DMS53 (cell line): ENCODE data around the gene CAMTA1.
A peak's percentile ranks its signal among the peaks of the same experiment; 100 is the strongest.
"Not testable (repeated sequence)": the region's sequence is repeated elsewhere in the genome, so short reads cannot be mapped to it uniquely, and the experiment has no call there.

ENCODE experiments used
- DNase-seq: peaks from one replicate; lab custom pipeline; 2025; lab: John Stamatoyannopoulos, UW

The CAMTA1 gene

GRCh38 chr1:7702365-7702764, 917.1 kb downstream of the CAMTA1 start:
- DNase-seq, result peak; percentile 51

GRCh38 chr1:7703321-7704213, 918.3 kb downstream of the CAMTA1 start:
- DNase-seq, result peak; percentile 72

DNA sequence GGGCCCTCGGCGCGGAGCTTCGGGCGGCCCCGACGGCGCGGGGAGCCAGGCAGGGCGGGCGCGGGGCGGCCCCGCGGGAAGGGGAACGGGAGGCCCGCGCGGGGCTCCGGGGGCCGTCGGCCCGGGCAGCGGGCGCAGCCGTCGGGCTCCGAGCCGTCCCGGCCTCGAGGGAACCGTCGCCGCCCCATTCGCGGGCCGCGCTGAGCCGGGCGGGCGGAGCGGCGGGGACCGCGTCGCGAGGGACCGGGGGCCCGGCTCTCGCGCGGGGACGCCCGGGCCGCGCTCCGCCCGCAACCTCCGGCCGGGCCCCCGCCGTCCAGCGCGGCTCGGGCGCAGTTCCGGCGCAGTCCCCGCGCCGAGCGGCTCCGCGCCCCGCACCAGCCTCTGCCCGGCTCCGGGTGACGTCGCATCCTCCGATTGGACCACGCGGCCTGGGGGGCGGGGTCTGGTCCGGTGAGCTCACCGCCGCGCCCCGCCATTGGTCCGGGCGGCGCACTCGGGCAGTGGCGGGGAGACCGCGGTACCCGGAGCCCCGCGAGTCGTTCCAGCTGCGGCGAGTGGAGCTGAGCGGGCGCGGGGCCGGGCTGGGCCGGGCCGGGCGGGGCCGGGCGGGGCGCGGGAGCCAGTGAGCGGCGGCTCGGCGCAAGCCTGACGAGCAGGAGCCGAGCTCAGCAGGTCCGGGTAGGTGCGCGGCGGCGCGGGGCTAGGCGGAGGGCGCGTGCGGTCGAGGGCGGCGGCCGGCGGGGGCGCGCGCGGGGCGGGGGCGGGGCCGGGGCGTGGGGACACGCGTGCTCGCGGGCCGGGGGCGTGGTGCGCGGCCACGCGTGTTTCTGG, 919.2 kb downstream of the CAMTA1 start:
- peak; percentile 98 for DNase-seq

DNA sequence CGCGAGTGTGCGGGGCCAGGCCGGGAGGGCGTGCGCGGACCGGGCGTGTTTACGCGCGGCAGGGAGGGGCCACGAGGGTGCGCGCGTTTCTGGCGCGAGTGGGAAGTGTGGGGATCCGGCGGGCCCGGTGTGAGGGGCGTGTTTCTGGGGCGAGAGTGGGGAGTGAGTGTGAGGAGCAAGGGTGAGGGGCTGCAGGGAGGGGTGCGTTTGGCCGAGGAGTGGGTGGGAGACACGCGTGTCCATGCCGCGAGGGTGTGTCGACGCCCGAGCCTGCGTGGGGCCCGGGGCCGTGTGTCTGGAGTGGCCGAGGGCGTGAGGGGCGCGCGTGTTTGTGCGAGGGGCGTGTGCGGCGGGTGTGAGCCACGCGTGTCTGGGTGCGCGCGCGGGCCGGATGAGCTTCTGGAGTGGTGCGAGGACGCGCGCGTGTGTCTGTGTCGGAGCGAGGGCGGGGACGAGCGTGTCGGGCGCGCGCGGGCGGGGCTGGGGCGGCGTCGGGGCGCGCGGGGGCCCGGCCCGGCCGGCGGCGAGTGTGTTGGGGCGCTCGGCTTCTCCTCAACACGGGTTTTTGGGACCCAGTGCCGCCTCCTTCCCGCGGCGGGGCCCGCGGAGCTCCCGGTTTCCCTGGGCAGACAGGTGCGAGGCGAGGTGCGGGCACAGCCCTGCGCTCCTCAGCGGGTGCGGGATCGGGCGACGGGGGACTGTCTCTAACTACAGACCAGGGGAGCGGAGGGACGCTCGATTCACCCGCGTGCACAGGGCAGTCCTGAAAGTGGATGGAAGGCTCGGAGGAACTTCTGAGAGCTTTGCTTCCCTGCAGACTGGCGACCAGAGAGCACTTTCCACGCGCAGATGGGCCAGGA, 920.0 kb downstream of the CAMTA1 start:
- peak; percentile 77 for DNase-seq

GRCh38 chr1:7705908-7706216, 920.6 kb downstream of the CAMTA1 start:
- DNase-seq, result no peak

DNA sequence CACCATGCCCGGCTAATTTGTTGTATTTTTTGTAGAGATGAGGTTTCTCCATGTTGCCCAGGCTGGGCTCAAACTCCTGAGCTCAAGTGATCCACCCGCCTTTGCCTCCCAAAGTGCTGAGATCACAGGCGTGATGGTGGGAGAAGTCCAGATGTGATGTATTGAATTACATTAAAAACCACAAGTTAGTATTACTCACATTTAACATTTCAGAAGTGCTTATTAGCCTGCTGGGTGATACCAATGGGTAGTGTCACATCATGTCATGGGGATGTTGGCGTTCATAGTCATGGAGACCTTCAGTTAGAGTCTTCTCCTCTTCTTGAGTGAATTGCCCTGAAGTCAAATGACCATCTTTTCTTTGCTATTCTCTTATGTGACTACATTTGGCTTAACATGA, 922.3 kb downstream of the CAMTA1 start:
- no peak for DNase-seq

GRCh38 chr1:7708065-7708464, 922.8 kb downstream of the CAMTA1 start:
- not testable (repeated sequence) for DNase-seq

GRCh38 chr1:7710859-7711258, 925.6 kb downstream of the CAMTA1 start:
- DNase-seq, result no peak

DNA sequence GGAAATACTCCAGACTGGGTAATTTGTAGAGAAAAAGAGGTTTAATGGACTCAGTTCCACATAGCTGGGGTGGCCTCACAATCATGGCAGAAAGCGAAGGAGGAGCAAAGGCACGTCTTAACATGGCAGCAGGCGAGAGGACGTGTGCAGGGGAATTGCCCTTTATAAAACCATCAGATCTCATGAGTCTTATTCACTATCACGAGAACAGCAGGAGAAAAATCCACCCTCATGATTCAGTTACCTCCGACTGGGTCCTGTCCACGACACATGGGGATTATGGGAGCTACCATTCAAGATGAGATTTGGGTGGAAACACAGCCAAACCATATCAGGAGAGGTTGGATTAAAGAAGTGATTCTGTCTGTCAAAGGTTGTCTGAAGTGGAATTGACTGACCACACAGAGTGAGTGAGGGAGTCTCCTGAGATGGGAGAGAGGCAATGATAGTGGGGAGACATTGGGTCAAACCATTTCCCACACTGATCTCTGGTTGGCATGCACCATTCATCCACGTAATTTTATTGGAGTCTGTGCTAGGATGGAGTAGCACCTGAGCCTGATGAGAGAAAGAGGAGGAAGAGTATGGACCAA, 927.6 kb downstream of the CAMTA1 start:
- no peak for DNase-seq

DNA sequence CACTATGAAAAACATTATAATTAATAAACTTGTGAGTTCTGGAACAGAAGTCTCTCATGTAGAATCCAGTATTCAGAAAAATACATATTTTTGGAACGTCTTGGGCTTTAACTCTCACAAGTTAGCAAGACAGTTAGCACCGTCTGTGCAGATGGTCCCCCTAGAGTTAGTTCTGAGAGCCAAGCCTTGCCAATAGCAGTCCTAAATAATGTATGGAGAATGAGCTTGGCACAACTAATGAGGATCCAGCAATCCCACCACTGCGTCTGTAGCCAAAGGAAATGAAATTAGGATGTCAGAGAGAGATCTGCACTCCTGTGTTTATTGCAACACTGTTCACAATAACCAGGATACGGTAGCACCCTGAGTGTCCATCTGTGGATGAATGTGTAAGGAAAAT, 931.3 kb downstream of the CAMTA1 start:
- DNase-seq, result no peak

- DNase-seq, result peak; percentile 80
These were observed 932.6 kb downstream of the CAMTA1 start for GRCh38 chr1:7717748-7718368.

GRCh38 chr1:7719468-7720094, 934.3 kb downstream of the CAMTA1 start:
- DNase-seq, result no peak

GRCh38 chr1:7721940-7722669, 936.9 kb downstream of the CAMTA1 start:
- DNase-seq, result no peak

DNA sequence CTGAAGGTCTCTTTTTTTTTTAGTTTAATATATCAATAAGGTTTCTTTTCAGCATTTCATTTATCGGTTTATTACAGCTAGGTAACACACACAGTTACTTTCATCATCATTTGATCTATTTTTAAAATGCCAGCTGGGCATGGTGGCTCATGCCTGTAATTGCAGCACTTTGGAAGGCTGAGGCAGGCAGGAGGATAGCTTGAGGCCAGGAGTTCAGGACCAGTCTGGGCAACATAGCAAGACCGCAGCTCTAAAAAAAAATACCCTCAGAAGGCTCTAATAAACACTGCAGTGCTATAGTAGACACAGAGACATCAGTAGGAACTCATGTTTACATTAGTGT, 937.4 kb downstream of the CAMTA1 start:
- DNase-seq, result no peak

DNA sequence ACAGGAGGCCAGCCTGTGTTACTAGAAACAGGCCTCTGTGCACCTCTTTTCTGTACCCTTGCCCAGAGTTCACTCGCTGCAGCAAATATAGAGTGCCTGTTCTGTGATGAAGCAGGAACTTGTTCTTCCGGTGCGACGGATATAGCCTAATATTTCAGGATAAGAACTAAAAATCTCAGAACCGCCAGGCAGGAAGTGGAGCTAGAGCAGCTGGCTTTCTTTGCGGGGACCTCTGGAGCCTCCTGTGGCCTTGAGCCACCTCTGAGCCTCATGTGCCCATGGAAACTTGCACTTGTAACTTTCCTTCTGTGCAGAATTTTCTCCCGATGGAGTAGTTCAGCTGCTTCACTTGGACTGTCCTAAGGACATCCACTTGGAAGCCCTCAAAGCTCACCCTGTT, 941.4 kb downstream of the CAMTA1 start:
- no peak for DNase-seq

DNA sequence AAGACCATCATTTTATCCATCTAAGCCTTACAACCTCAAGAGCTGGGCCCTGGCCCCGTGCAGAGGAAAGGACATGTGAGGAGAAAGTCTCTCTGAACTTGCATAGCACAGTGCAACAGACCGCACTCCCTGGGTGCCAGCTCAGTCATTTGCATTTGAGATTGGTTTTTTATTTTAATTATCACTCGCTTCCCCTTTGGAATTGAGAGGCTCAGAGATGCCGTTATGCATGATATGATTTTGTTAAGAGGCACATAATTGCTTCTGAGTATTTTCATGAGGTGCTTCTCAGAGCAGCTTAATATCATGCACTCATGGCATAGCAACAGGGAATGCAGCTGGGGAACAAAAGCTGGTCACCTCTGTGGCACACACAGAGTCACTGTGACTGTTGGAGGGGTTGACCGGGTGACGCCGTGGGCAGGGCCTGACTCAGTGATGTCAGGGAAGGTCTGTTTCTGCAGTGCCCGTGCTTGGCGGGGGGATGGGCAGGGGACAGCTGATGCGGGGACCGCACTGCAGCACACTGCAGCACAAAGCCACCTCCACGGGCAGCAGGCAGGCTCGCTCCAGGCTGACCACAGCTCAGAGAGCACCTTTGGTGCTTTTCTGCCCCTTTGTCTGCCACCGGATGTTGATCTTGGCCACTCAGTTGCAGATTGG, 942.7 kb downstream of the CAMTA1 start:
- DNase-seq, result no peak

DNA sequence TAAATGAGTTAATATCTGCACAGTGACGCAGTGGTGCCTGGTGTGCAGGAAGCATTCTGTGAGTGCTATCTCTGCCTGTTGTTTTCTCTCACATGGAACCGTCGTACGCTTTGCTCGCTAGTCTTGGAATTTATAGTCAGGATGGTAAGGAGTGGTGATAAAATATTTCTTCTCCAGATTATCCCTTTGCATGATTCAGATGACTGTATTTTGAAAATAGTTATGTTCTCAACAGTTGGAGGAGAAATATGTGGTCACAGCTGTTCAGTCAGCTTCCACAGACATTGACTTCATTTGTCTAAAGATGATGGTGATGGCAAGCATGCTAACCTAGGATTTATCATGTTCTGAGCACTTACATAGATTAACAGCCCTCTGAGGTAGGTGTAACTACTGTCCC, 944.5 kb downstream of the CAMTA1 start:
- DNase-seq, result no peak

DNA sequence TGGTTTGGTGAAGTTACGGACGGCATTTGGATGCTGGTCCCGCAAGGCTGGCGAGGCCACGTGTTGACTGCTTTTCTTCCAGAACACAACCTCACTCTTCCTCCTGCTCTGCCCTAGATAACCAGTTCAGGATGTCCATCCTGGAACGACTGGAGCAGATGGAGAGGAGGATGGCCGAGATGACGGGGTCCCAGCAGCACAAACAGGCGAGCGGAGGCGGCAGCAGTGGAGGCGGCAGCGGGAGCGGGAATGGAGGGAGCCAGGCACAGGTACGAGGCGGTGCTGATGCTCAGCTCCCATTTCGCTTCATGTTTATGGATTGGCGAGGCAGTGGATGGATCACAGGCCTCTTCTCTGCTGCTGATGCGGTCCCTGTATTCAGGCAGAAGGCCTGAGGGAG, 947.1 kb downstream of the CAMTA1 start:
- DNase-seq, result no peak

DNA sequence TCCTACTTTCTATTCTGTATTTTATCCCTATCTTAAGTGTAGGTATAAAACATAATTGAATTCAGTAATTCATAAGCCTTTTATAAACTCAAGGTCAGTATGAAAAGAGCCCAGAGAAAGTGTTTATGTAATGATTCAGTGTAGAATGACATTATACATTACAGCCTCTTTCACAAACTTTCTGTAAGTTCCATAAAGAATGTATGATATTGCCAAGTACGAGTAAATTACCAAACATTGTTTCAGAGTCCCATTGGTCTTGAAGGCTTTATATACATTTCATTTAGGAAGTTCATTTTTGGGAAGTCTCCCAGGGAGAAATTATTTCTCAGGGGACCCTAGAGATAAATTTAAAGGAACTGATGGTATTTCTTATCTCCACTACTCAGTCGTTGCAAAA, 948.0 kb downstream of the CAMTA1 start:
- DNase-seq, result no peak

DNA sequence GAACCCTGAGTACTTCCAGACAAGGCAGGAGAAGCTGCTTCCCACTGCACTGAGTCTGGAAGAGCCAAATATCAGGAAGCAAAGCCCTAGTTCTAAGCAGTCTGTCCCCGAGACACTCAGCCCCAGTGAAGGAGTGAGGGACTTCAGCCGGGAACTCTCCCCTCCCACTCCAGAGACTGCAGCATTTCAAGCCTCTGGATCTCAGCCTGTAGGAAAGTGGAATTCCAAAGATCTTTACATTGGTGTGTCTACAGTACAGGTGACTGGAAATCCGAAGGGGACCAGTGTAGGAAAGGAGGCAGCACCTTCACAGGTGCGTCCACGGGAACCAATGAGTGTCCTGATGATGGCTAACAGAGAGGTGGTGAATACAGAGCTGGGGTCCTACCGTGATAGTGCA, 952.8 kb downstream of the CAMTA1 start:
- DNase-seq, result no peak
